Trophoblast cell (in vitro differentiated cells and primary cell): Measurements from ENCODE around the gene MFSD11.

ENCODE experiments used
- DNase-seq, 2 donors: peaks; one replicate each; pipeline ENCODE4 v3.0.0-alpha.2; 2016
- H2AFZ ChIP-seq: 2 replicates; pipeline ENCODE4 v1.6.1; 2013; ENCODE audit warnings: low read length, moderate library complexity, mild to moderate bottlenecking; ENCODE audit not compliant: insufficient read depth, poor library complexity
- H2AK5ac ChIP-seq: 2 replicates; pipeline ENCODE4 v1.6.1; 2013; ENCODE audit warnings: mild to moderate bottlenecking, low read length
- H2BK120ac ChIP-seq: 2 replicates; pipeline ENCODE4 v1.6.1; 2013; ENCODE audit warnings: low read length, mild to moderate bottlenecking, moderate library complexity; ENCODE audit not compliant: insufficient read depth, poor library complexity
- H2BK12ac ChIP-seq: 2 replicates; pipeline ENCODE4 v1.6.1; 2013; ENCODE audit warnings: mild to moderate bottlenecking, low read length, moderate library complexity
- H2BK5ac ChIP-seq: 2 replicates; pipeline ENCODE4 v1.6.1; 2013; ENCODE audit warnings: low read length, low read depth, moderate library complexity, mild to moderate bottlenecking; ENCODE audit not compliant: poor library complexity
- H3K14ac ChIP-seq: 2 replicates; pipeline ENCODE4 v1.6.1; 2013; ENCODE audit warnings: mild to moderate bottlenecking, low read length
- H3K18ac ChIP-seq: 2 replicates; pipeline ENCODE4 v1.6.1; 2013; ENCODE audit warnings: mild to moderate bottlenecking, low read length
- H3K23ac ChIP-seq: 2 replicates; pipeline ENCODE4 v1.6.1; 2013; ENCODE audit warnings: low read length
- H3K27ac ChIP-seq: 2 replicates; pipeline ENCODE4 v1.5.1; 2013; ENCODE audit warnings: low read depth, mild to moderate bottlenecking, inconsistent platforms, low read length, moderate library complexity
- H3K27me3 ChIP-seq: 2 replicates; pipeline ENCODE4 v1.6.1; 2013; ENCODE audit warnings: inconsistent platforms, mild to moderate bottlenecking, low read length, moderate library complexity; ENCODE audit not compliant: insufficient read depth
- H3K36me3 ChIP-seq, 2 experiments: 1 replicate in 1 of 2; 2 replicates in 1 of 2; pipeline ENCODE4 v1.6.1; 2013; ENCODE audit warnings: low read length in 2 of 2, mild to moderate bottlenecking in 2 of 2, moderate library complexity in 1 of 2; ENCODE audit not compliant: insufficient read depth in 2 of 2, control insufficient read depth in 1 of 2
- H3K4ac ChIP-seq: 2 replicates; pipeline ENCODE4 v1.6.1; 2013; ENCODE audit warnings: low read depth, mild to moderate bottlenecking, low read length, moderate library complexity
- H3K4me1 ChIP-seq, 2 experiments: 1 replicate in 1 of 2; 2 replicates in 1 of 2; pipeline ENCODE4 v1.6.1; 2013; ENCODE audit warnings: low read length in 2 of 2, mild to moderate bottlenecking in 2 of 2, moderate library complexity in 1 of 2; ENCODE audit not compliant: insufficient read depth in 2 of 2, control insufficient read depth in 1 of 2
- H3K4me2 ChIP-seq: 2 replicates; pipeline ENCODE4 v1.6.1; 2013; ENCODE audit warnings: inconsistent platforms, mild to moderate bottlenecking, low read length, moderate library complexity
- H3K4me3 ChIP-seq: 2 replicates; pipeline ENCODE4 v1.5.1; 2013; ENCODE audit warnings: mild to moderate bottlenecking, low read depth, low read length, inconsistent platforms
- H3K79me1 ChIP-seq: one replicate; pipeline ENCODE4 v1.6.1; 2013; ENCODE audit warnings: low read length
- H3K79me2 ChIP-seq: 2 replicates; pipeline ENCODE4 v1.6.1; 2013; ENCODE audit warnings: low read length, mild to moderate bottlenecking; ENCODE audit not compliant: control insufficient read depth, insufficient read depth, poor library complexity
- H3K9ac ChIP-seq: 2 replicates; pipeline ENCODE4 v1.6.1; 2013; ENCODE audit warnings: mild to moderate bottlenecking, low read length
- H3K9me3 ChIP-seq: 2 replicates; pipeline ENCODE4 v1.6.1; 2013; ENCODE audit warnings: low read depth, mild to moderate bottlenecking, control low read depth, inconsistent platforms, low read length; ENCODE audit not compliant: insufficient read depth
- H4K12ac ChIP-seq: 2 replicates; pipeline ENCODE4 v1.6.1; 2013; ENCODE audit warnings: low read depth, mild to moderate bottlenecking, low read length, moderate library complexity
- H4K8ac ChIP-seq: 2 replicates; pipeline ENCODE4 v1.6.1; 2013; ENCODE audit warnings: low read depth, mild to moderate bottlenecking, low read length, moderate library complexity
- H4K91ac ChIP-seq: one replicate; pipeline ENCODE4 v1.6.1; 2013; ENCODE audit warnings: low read depth, mild to moderate bottlenecking, low read length, moderate library complexity
- WGBS: extraction: QIAGEN DNeasy Blood & Tissue Kit; methylation state at CpG from one replicate; pipeline ENCODE4 v1.1.7; 2013; ENCODE audit warnings: missing lambda C conversion rate; ENCODE audit not compliant: insufficient read length, insufficient coverage; ENCODE audit errors: extremely low coverage; 5-methylcytosine and 5-hydroxymethylcytosine counted together

MFSD11 gene

GRCh38 chr17:76822184-76822778, 84.4 kb downstream of the MFSD11 start:
- no peak overlapping the region for H4K12ac ChIP-seq
- H2BK120ac ChIP-seq: no peak overlapping the region
- no peak overlapping the region for H4K8ac ChIP-seq
- H3K27me3 ChIP-seq: no peaks in the 10 kb centered on the region
- no peak overlapping the region for H4K91ac ChIP-seq
- H2AK5ac ChIP-seq: no peak overlapping the region
- no peak overlapping the region for H2BK12ac ChIP-seq
- H3K79me1 ChIP-seq: no peaks in the 10 kb centered on the region
- no peak overlapping the region for H3K4ac ChIP-seq
- H2BK5ac ChIP-seq: no peak overlapping the region
- no peak overlapping the region for H3K14ac ChIP-seq
- no peak for DNase-seq
- H3K9me3 ChIP-seq: peaks cover 2% of the 10 kb centered on the region
- H3K23ac ChIP-seq: no peak overlapping the region
- no peak overlapping the region for H3K18ac ChIP-seq
- no peaks in the 10 kb centered on the region for H3K79me2 ChIP-seq
- no peak overlapping the region for H2AFZ ChIP-seq
- H3K4me3 ChIP-seq: no peak overlapping the region
- no CpG with 5 or more reads among the region's 7 CpGs for WGBS
- no peak overlapping the region for H3K9ac ChIP-seq
- H3K4me1 ChIP-seq: no peaks in the 10 kb centered on the region
- H3K4me2 ChIP-seq: no peak overlapping the region
- H3K36me3 ChIP-seq: no peaks in the 10 kb centered on the region
- H3K27ac ChIP-seq: no peak overlapping the region

DNA sequence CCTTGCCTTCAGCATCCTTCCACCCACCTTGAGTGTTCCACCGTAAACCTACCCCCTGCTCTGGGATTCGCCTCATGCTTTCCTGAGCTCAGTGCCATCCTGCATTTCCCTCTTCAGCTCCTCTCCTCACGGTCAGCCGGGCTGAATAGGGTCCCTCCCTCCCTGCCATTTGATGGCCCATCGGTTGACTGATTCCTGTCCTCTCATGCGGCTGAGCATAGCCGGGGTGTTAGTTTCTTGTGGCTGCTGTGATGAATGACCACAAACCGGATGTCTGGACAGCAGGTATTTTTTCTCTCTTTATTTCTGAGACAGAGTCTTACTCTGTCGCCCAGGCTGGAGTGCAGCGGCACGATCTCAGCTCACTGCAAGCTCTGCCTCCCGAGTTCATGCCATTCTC, 86.2 kb downstream of the MFSD11 start:
- Histone ChIP-seq H3K27me3 (no peaks in the 10 kb centered on the region), H2AFZ (no peak overlapping the region), H3K4me2 (no peak overlapping the region), H2BK120ac (no peak overlapping the region), H4K91ac (no peak overlapping the region), H3K9me3 (peaks cover 2% of the 10 kb centered on the region), H2BK5ac (no peak overlapping the region), H3K9ac (no peak overlapping the region), H2AK5ac (no peak overlapping the region), H3K4me1 (no peaks in the 10 kb centered on the region), H4K8ac (no peak overlapping the region), H3K14ac (no peak overlapping the region), H4K12ac (no peak overlapping the region), H3K36me3 (no peaks in the 10 kb centered on the region), H3K4ac (no peak overlapping the region), H3K23ac (no peak overlapping the region), H3K79me2 (no peaks in the 10 kb centered on the region), H3K27ac (no peak overlapping the region), H3K4me3 (no peak overlapping the region), H3K18ac (no peak overlapping the region), H2BK12ac (no peak overlapping the region), H3K79me1 (no peaks in the 10 kb centered on the region)
- no peak for DNase-seq
- WGBS: no CpG with 5 or more reads among the region's 12 CpGs

DNA sequence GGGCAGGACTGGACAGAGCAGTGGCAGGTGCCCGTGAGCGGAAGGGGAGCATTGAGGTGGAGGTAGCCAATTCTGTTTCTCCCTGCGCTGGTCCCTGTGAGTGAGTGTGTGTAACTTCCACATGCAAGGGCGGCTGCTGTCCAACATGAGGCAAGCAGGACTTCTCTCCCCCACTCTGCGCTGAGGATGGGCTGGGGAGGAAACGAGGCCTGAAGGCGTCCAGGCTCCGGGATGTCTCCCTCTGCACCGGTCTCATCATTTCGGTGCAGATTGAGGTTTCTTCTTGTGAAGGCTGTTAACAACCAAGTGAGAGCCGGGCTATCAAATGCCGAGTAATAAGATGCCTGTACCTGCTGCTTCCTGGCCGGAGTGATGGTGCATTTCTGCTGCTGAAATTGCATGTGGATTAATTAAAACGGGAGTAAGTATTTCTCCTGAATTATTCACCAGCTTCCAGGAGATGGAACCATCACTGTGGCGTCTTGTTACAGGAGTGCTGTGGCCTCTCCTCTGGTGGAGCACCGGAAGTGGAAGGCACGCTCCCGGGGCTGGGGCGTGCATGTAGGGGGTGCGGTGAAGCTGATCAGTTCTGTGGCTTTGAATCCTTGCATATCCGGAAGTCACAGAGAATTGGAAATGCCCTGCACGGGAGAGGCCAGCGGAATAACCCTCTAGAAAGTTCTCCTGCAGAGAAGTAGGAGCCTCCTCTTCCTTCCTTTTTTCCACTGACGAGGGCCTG, 88.6 kb downstream of the MFSD11 start:
- Histone ChIP-seq H3K36me3 (no peaks in the 10 kb centered on the region), H2BK5ac (no peak overlapping the region), H3K4me2 (no peak overlapping the region), H3K18ac (no peak overlapping the region), H3K23ac (no peak overlapping the region), H2BK120ac (no peak overlapping the region), H2AFZ (no peak overlapping the region), H3K4ac (no peak overlapping the region), H3K79me1 (no peaks in the 10 kb centered on the region), H2BK12ac (no peak overlapping the region), H4K91ac (no peak overlapping the region), H4K8ac (no peak overlapping the region), H2AK5ac (no peak overlapping the region), H3K9me3 (peaks cover 2% of the 10 kb centered on the region), H3K9ac (no peak overlapping the region), H3K79me2 (no peaks in the 10 kb centered on the region), H3K14ac (no peak overlapping the region), H3K27me3 (no peaks in the 10 kb centered on the region), H3K27ac (no peak overlapping the region), H4K12ac (no peak overlapping the region), H3K4me3 (no peak overlapping the region), H3K4me1 (no peaks in the 10 kb centered on the region)
- WGBS: no CpG with 5 or more reads among the region's 24 CpGs
- no peak for DNase-seq

DNA sequence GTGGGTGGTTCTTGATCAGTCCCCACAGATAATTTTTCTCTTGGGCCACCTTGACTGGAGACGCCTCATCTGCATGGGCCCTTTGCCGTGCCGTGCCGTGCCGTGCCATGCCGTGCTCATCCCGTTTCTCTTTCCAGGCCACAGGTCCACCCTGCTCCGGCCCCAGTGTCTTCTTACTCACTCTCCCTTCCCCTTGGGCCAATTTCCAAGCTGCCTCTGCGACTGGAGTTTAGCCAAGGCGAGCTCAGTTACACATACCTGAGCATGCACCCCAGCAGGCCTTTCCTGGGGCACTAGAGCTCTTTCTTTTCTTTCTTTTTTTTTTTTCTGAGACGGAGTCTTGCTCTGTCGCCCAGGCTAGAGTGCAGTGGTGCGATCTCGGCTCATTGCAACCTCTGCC, 89.8 kb downstream of the MFSD11 start:
- H4K91ac ChIP-seq: no peak overlapping the region
- H2BK12ac ChIP-seq: no peak overlapping the region
- H3K14ac ChIP-seq: no peak overlapping the region
- H3K18ac ChIP-seq: no peak overlapping the region
- H3K79me2 ChIP-seq: no peaks in the 10 kb centered on the region
- no peak overlapping the region for H2AK5ac ChIP-seq
- H4K8ac ChIP-seq: no peak overlapping the region
- no peaks in the 10 kb centered on the region for H3K4me1 ChIP-seq
- no peak overlapping the region for H3K4me2 ChIP-seq
- no peak for DNase-seq
- H3K4me3 ChIP-seq: no peak overlapping the region
- H3K27ac ChIP-seq: no peak overlapping the region
- peaks cover 2% of the 10 kb centered on the region for H3K9me3 ChIP-seq
- no peak overlapping the region for H3K9ac ChIP-seq
- H3K36me3 ChIP-seq: no peaks in the 10 kb centered on the region
- no CpG with 5 or more reads among the region's 14 CpGs for WGBS
- H2BK120ac ChIP-seq: no peak overlapping the region
- H3K79me1 ChIP-seq: no peaks in the 10 kb centered on the region
- H4K12ac ChIP-seq: no peak overlapping the region
- no peak overlapping the region for H2AFZ ChIP-seq
- H3K4ac ChIP-seq: no peak overlapping the region
- H3K23ac ChIP-seq: no peak overlapping the region
- H2BK5ac ChIP-seq: no peak overlapping the region
- no peaks in the 10 kb centered on the region for H3K27me3 ChIP-seq
